GM18508 (cell line): ENCODE measurements around the gene PLEKHG7.

Experiments
- ATAC-seq: cut with Tn5 transposase; IDR thresholded peaks from one replicate; pipeline ENCODE4 v1.9.1; 2021; ENCODE audit warnings: moderate number of reproducible peaks; ENCODE audit not compliant: insufficient read depth, unreplicated experiment

The PLEKHG7 gene

GRCh38 chr12:92706594-92706993 is 3.8 kb downstream of the PLEKHG7 start:
- no peak for ATAC-seq

GRCh38 chr12:92707926-92708325 is 5.1 kb downstream of the PLEKHG7 start:
- no peak for ATAC-seq

DNA sequence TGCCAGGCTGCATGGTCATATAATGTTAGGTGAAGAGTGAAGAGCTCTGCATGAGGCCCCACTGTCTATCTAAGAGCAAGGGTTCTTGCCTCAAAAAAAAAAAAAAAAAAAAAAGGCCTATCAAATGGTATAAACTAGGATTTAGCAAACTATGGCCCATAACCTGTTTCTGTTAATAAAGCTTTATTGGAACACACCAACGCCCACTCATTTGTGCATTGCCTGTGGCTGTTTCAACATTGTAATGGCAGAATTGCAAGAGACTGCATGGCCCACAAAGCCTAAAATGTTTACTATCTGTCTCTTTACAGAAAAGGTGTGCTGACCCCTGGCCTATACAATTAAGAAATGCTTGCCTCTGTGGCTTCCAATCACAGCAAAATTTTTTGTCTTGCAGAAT is 12.8 kb downstream of the PLEKHG7 start:
- no peak for ATAC-seq

DNA sequence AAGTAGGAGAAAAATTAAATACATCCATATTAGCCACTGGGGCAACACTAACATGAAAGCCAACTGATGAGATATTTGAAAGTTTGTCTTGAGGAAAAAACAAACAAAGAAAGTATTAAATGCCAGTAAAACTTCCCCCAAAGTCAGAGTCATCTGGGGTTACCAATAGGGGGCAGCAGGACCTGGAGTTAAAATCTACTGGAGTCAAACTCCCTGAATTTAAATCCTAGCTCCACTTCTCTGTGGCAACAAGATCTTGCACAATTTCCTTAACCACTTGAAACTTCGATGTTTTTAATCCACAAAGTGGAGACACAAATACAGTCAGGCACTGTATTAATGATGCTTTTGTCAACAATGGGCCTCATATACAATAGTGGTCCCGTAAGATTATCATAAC is 14.4 kb downstream of the PLEKHG7 start:
- ATAC-seq, result no peak

- ATAC-seq, result no peak
Observed at GRCh38 chr12:92718483-92718990, 15.7 kb downstream of the PLEKHG7 start.

GRCh38 chr12:92719674-92720073 is 16.9 kb downstream of the PLEKHG7 start:
- no peak for ATAC-seq

GRCh38 chr12:92721130-92721529 is 18.3 kb downstream of the PLEKHG7 start:
- no peak for ATAC-seq

DNA sequence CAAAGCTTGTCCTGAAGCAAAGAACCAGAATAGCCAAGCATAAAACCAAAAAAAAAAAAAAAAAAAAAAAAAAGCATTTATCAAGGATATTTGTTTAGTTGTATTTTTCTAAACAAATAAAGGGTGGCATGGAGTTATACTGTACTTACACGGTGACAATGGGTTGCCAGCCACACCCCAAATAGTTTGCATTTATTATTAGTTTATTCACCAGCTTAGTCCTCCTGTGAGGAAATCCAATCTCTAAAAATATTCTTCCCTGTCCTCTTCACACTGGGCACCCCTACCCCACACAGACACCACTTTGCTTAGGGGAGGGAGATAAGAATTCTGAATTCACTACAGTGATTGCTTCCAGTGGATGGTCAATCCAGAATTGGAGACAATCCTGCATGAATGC is 18.9 kb downstream of the PLEKHG7 start:
- no peak for ATAC-seq

- ATAC-seq, result no peak
Observed at GRCh38 chr12:92722897-92723296, 20.1 kb downstream of the PLEKHG7 start.

- ATAC-seq, result no peak
Observed at GRCh38 chr12:92726850-92727249, 24.1 kb downstream of the PLEKHG7 start.

DNA sequence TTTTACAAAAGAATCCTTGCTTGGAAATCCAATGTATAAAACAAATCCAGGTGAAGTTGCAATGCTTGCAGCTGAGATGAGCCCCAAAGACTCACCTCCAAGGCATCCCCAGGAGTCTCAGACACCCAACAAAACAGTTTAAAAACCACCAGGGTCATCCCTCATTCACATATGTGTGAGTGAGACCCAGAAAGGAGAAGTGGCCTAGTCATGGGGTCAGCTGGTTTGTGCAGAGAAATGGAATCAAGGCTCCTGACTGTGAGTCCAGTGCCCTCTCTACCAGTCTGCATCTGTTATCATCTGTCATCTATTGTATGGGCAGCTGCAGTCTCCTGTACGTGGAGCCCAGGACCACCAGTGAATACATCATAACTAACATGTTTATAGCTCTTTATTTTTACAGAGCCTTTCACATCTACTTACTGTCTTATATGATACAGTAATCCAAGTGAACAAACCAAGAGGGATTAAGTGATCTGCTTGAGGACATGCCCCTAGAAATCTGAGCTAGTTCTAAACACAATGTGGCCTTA is 27.1 kb downstream of the PLEKHG7 start:
- ATAC-seq, result no peak

DNA sequence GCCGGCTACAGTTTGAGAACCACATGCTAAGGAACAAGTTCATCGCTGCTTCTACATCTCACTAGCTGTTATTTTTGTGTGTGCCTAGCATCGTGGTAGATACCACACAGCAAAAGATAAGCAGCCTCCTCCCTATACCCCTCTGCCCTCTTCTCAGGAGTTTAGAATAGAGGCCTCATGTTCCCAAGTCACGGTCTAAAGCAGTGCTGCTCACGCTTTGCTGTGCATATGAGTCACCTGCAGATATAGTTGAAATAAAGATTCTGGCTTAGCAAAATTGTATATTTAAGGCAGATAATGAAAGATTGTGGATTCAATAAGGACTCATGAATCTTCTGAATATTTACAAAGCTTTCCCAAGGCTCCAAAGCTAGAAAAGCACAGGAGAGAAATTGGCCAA is 28.0 kb downstream of the PLEKHG7 start:
- no peak for ATAC-seq

DNA sequence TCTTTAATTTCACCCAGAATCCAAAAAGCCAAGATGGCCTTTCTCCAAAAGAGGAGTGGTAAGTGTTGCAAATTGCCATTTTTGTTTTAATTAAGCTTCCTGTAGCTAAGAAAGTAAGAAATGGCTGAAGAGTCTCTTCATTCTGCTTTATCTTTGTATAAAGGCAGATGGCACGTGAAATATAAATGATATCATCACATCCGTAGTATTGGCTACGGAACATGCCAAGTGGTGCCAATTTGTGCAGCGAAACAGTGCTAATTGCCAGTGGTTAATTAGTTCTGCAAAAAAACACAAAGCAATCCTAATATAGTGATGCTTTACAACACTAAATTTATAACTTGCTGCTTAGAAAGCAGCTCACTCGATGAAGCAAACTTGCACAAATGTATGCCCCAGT is 29.4 kb downstream of the PLEKHG7 start:
- no peak for ATAC-seq

DNA sequence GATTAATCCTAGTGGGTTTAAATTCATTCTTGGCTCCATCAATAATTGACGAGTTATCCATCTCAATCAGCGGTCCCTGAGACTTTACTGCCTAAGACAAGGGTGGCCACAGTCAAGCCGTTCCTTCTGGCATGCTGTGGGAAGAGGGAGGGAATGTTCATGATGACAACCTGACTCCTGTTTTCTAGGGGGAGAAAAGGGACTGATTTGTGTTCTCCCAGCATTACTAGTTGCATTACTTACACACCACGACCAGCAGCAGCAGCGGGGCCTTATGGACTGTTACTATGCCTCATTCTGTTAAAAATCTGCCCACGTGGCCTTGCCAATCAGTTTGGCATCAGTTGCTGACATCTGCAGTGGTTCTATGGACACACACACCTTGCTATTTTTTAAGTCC is 29.9 kb downstream of the PLEKHG7 start:
- ATAC-seq, result no peak

GRCh38 chr12:92733181-92733580 is 30.4 kb downstream of the PLEKHG7 start:
- no peak for ATAC-seq

DNA sequence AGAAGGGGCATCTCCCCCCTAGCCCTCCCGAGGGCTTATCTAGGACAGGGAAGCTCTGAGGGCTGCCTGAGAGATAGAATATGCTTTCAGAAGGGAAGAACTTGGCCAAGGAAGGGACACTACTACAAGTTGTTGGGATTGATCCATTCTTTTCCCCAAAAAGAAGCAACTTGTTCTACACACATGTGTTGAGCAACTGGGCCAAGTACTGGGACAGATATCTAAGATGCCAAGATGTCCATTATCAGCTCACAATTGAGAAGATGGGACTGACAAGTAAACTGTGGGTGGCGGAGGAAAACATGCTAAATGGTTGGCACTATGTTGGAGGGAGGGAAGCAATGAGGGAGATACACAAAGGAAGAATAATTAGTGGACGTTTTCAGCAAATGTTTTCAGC is 30.9 kb downstream of the PLEKHG7 start:
- no peak for ATAC-seq

GRCh38 chr12:92735131-92735721 is 32.4 kb downstream of the PLEKHG7 start:
- ATAC-seq, result no peak

- ATAC-seq, result no peak
Observed at GRCh38 chr12:92736605-92737004, 33.8 kb downstream of the PLEKHG7 start.

DNA sequence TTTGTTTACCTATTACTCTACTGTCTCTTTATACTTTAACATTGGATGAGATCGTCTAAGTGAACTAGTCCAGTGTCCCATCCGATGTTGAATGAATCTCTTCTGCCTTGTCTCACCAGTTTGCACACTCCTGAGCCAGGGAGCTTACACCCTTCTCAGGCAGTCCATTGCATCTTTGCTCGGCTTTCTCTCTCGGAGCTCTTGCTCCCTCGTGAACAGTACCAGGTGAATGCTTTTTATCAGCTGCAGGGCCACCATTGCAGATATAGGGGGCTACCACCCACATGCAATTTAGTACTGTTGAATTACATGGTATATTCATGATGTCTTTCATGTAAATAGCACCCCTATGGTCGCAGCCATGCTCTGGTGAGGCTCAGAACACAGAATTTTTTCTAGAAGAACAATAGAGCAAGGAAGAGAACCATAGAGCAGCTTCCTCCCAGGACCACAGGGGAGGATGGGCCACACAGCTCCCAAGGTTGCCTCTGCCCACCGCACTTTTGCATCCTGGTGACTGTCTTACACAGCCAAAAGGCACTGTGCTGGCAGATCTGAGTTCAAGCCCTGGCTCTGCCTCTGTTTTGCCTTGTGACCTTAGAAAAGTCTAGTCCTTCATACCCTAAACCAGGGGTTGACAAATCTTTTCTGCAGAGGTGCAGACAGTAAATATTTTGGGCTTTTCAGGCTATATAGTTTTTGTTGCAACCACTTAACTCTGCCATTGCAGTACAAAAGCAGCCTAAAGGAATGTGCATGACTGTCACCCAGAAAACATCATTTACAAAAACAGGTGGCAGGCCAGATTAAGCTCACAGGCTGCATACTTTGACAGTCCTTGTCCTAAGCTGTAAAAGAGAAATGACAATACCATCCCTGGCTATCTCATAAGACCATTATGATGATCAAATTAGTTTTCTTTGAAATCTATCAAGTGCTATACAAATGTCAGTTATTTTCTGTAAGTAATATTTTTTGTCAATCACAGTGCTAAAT is 35.4 kb downstream of the PLEKHG7 start:
- no peak for ATAC-seq

GRCh38 chr12:92739113-92739512 is 36.3 kb downstream of the PLEKHG7 start:
- ATAC-seq, result no peak

- ATAC-seq, result no peak
Observed at GRCh38 chr12:92740411-92740810, 37.6 kb downstream of the PLEKHG7 start.
